ENCODE results near the gene RHOH.

GRCh38 chr4:40247350-40247749, 50.5 kb downstream of the RHOH start:
- TF ChIP-seq, protein P1, sequence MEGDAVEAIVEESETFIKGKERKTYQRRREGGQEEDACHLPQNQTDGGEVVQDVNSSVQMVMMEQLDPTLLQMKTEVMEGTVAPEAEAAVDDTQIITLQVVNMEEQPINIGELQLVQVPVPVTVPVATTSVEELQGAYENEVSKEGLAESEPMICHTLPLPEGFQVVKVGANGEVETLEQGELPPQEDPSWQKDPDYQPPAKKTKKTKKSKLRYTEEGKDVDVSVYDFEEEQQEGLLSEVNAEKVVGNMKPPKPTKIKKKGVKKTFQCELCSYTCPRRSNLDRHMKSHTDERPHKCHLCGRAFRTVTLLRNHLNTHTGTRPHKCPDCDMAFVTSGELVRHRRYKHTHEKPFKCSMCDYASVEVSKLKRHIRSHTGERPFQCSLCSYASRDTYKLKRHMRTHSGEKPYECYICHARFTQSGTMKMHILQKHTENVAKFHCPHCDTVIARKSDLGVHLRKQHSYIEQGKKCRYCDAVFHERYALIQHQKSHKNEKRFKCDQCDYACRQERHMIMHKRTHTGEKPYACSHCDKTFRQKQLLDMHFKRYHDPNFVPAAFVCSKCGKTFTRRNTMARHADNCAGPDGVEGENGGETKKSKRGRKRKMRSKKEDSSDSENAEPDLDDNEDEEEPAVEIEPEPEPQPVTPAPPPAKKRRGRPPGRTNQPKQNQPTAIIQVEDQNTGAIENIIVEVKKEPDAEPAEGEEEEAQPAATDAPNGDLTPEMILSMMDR (IDR thresholded peaks at IDR 0.05 in 2 of 3, conservative IDR thresholded peaks at IDR 0.05 in 1 of 3; ENCODE audit: control insufficient read depth in 2 of 3, extremely low read depth in 1 of 3, insufficient read depth in 1 of 3, low read depth in 3 of 3, low read length in 3 of 3): no peak
- TF ChIP-seq SIN3A (IDR thresholded peaks at IDR 0.05; ENCODE audit: low read depth, low read length) (no peak), POLR2A (IDR thresholded peaks at IDR 0.05; ENCODE audit: low read depth, low read length) (peak; percentile 75), REST (IDR thresholded peaks at IDR 0.05; ENCODE audit: low read depth, low read length) (no peak), BACH1 (IDR thresholded peaks at IDR 0.05; ENCODE audit: borderline replicate concordance) (no peak; the same call in 1 of the 2 replicates)

All from GM12878 (cell line).